HG02571 (cell line): ENCODE results near the gene FGGY.
"Not testable (repeated sequence)": the region's sequence is repeated elsewhere in the genome, so short reads cannot be mapped to it uniquely, and the experiment has no call there.

Source experiments
- ATAC-seq: cut with Tn5 transposase; IDR thresholded peaks from one replicate; pipeline ENCODE4 v1.9.1; 2021; ENCODE audit warnings: mild to moderate bottlenecking, moderate library complexity; ENCODE audit not compliant: unreplicated experiment

FGGY gene

GRCh38 chr1:59477286-59477685 lies 180.4 kb downstream of the FGGY start:
- ATAC-seq = no peak

GRCh38 chr1:59477867-59478266 lies 181.0 kb downstream of the FGGY start:
- ATAC-seq = no peak

GRCh38 chr1:59478822-59479221 lies 181.9 kb downstream of the FGGY start:
- no peak for ATAC-seq

- ATAC-seq = no peak
Observed at GRCh38 chr1:59480188-59480888, 183.4 kb downstream of the FGGY start.

- ATAC-seq = no peak
Observed at GRCh38 chr1:59481881-59482505, 185.1 kb downstream of the FGGY start.

GRCh38 chr1:59482986-59483385 lies 186.1 kb downstream of the FGGY start:
- ATAC-seq = no peak

- ATAC-seq = no peak
Observed at GRCh38 chr1:59484096-59484495, 187.2 kb downstream of the FGGY start.

- ATAC-seq = no peak
Observed at GRCh38 chr1:59485171-59485570, 188.3 kb downstream of the FGGY start.

GRCh38 chr1:59485949-59486348 lies 189.1 kb downstream of the FGGY start:
- no peak for ATAC-seq

GRCh38 chr1:59486615-59487014 lies 189.7 kb downstream of the FGGY start:
- no peak for ATAC-seq

GRCh38 chr1:59487335-59488031 lies 190.6 kb downstream of the FGGY start:
- ATAC-seq = no peak

- ATAC-seq = no peak
Observed at GRCh38 chr1:59492500-59492899, 195.6 kb downstream of the FGGY start.

- no peak for ATAC-seq
Observed at GRCh38 chr1:59494145-59494833, 197.4 kb downstream of the FGGY start.

GRCh38 chr1:59496156-59496555 lies 199.3 kb downstream of the FGGY start:
- not testable (repeated sequence) for ATAC-seq

- no peak for ATAC-seq
Observed at GRCh38 chr1:59497616-59498015, 200.7 kb downstream of the FGGY start.

GRCh38 chr1:59498640-59499039 lies 201.7 kb downstream of the FGGY start:
- ATAC-seq = no peak

- no peak for ATAC-seq
Observed at GRCh38 chr1:59499273-59499942, 202.5 kb downstream of the FGGY start.

GRCh38 chr1:59499943-59500569 lies 203.2 kb downstream of the FGGY start:
- ATAC-seq = no peak

GRCh38 chr1:59500950-59501742 lies 204.3 kb downstream of the FGGY start:
- ATAC-seq = no peak
